NCI-H2029 (cell line): Measurements from ENCODE around the gene RTN4RL1.
"Not testable (repeated sequence)": the region's sequence is repeated elsewhere in the genome, so short reads cannot be mapped to it uniquely, and the experiment has no call there.

Source experiments
- DNase-seq: peaks from one replicate; lab custom pipeline; 2025; lab: John Stamatoyannopoulos, UW

RTN4RL1 gene

GRCh38 chr17:2025622-2026309 is 632 bp upstream of the RTN4RL1 start:
- DNase-seq, result peak; percentile 24

- DNase-seq, result no peak
These were observed 438 bp downstream of the RTN4RL1 start for GRCh38 chr17:2024572-2025219.

GRCh38 chr17:2023692-2024571 is 1.2 kb downstream of the RTN4RL1 start:
- peak; percentile 31 for DNase-seq

GRCh38 chr17:2023256-2023655 is 1.9 kb downstream of the RTN4RL1 start:
- DNase-seq, result no peak

- no peak for DNase-seq
These were observed 2.4 kb downstream of the RTN4RL1 start for GRCh38 chr17:2022647-2023240.

- no peak for DNase-seq
These were observed 4.4 kb downstream of the RTN4RL1 start for GRCh38 chr17:2020721-2021120.

- no peak for DNase-seq
These were observed 5.4 kb downstream of the RTN4RL1 start for GRCh38 chr17:2019723-2020122.

GRCh38 chr17:2018716-2019510 is 6.2 kb downstream of the RTN4RL1 start:
- peak; percentile 21 for DNase-seq

- DNase-seq, result no peak
These were observed 7.7 kb downstream of the RTN4RL1 start for GRCh38 chr17:2017274-2017941.

- no peak for DNase-seq
These were observed 8.6 kb downstream of the RTN4RL1 start for GRCh38 chr17:2016494-2016893.

- no peak for DNase-seq
These were observed 9.8 kb downstream of the RTN4RL1 start for GRCh38 chr17:2015314-2015713.

- no peak for DNase-seq
These were observed 11.2 kb downstream of the RTN4RL1 start for GRCh38 chr17:2013994-2014317.

- not testable (repeated sequence) for DNase-seq
These were observed 11.7 kb downstream of the RTN4RL1 start for GRCh38 chr17:2013220-2013993.

GRCh38 chr17:2012499-2012898 is 12.6 kb downstream of the RTN4RL1 start:
- no peak for DNase-seq

GRCh38 chr17:2011411-2012371 is 13.4 kb downstream of the RTN4RL1 start:
- peak; percentile 27 for DNase-seq

GRCh38 chr17:2009737-2010136 is 15.4 kb downstream of the RTN4RL1 start:
- no peak for DNase-seq

- DNase-seq, result no peak
These were observed 16.6 kb downstream of the RTN4RL1 start for GRCh38 chr17:2008332-2009126.

GRCh38 chr17:2004435-2004952 is 20.6 kb downstream of the RTN4RL1 start:
- no peak for DNase-seq
